IMR-90 (cell line): ENCODE data around the gene WNT9B.

Experiments used
- MAFK ChIP-seq: IDR thresholded peaks from 2 replicates; pipeline ENCODE4 v1.6.1; 2012; ENCODE audit warnings: low read depth, low read length, improper control_type of control experiment
- RAD21 ChIP-seq: IDR thresholded peaks from 2 replicates; pipeline ENCODE4 v1.6.1; 2012; ENCODE audit warnings: low read length, improper control_type of control experiment
- TF ChIP-seq, protein P1 (sequence below): fragments of 150-350 bp; IDR thresholded peaks from 2 replicates; pipeline ENCODE4 v1.6.1; 2017; ENCODE audit warnings: mild to moderate bottlenecking, antibody characterized with exemption, low read length, low read depth
- TF ChIP-seq, protein P2 (sequence below): conservative IDR thresholded peaks from 2 replicates; pipeline ENCODE4 v1.5.1; 2012; ENCODE audit warnings: mild to moderate bottlenecking, low read depth, low read length, improper control_type of control experiment

DNA sequence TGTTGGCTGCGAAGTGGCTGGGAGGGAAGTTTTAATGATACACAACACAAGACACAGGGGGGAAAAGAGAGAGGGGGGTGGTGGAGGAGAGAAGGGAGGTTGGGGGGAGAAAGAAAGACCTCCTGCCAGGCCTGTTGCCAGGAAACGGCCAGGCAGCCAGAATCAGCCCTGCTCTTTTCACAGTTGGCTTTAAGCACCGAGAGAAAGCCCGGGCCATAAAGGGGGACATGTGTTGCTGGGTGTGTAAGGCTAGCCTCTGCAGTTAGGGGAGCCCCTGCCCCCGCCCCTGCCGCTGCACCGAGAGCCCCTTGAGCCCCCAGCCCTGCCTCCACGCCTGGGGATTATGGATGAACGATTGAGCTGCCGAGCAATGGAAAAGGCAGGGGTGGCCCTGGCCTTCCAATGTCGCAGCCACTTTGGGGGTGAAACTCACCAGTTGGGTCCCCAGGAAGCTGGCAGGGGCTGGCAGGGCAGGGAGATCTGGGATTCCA is 19.0 kb upstream of the WNT9B start:
- TF ChIP-seq MAFK, result no peak
- TF ChIP-seq, protein P1, sequence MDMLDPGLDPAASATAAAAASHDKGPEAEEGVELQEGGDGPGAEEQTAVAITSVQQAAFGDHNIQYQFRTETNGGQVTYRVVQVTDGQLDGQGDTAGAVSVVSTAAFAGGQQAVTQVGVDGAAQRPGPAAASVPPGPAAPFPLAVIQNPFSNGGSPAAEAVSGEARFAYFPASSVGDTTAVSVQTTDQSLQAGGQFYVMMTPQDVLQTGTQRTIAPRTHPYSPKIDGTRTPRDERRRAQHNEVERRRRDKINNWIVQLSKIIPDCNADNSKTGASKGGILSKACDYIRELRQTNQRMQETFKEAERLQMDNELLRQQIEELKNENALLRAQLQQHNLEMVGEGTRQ, result no peak
- TF ChIP-seq, protein P2, sequence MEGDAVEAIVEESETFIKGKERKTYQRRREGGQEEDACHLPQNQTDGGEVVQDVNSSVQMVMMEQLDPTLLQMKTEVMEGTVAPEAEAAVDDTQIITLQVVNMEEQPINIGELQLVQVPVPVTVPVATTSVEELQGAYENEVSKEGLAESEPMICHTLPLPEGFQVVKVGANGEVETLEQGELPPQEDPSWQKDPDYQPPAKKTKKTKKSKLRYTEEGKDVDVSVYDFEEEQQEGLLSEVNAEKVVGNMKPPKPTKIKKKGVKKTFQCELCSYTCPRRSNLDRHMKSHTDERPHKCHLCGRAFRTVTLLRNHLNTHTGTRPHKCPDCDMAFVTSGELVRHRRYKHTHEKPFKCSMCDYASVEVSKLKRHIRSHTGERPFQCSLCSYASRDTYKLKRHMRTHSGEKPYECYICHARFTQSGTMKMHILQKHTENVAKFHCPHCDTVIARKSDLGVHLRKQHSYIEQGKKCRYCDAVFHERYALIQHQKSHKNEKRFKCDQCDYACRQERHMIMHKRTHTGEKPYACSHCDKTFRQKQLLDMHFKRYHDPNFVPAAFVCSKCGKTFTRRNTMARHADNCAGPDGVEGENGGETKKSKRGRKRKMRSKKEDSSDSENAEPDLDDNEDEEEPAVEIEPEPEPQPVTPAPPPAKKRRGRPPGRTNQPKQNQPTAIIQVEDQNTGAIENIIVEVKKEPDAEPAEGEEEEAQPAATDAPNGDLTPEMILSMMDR, result no peak
- no peak for TF ChIP-seq RAD21
